Stimulated activated CD4-positive, alpha-beta T cell treated with anti-CD3 and anti-CD28 coated beads, Interleukin-4, amount 100 ng/mL, for 24 hours (primary cell): Measurements from ENCODE around the gene NFIX.

Experiments used
- DNase-seq: peaks from one replicate; pipeline ENCODE4 v3.0.0-alpha.2; 2020

The NFIX gene

GRCh38 chr19:13095934-13096927 lies 101.0 kb downstream of the NFIX start:
- no peak for DNase-seq

- DNase-seq: no peak
Measured at GRCh38 chr19:13097033-13097462, 101.8 kb downstream of the NFIX start.

- no peak for DNase-seq
Measured at GRCh38 chr19:13097463-13098258, 102.4 kb downstream of the NFIX start.

GRCh38 chr19:13098277-13099072 lies 103.2 kb downstream of the NFIX start:
- DNase-seq: no peak

- DNase-seq: peak; percentile 76
Measured at GRCh38 chr19:13099073-13099999, 104.1 kb downstream of the NFIX start.

GRCh38 chr19:13100031-13100588 lies 104.8 kb downstream of the NFIX start:
- DNase-seq: peak; percentile 73

GRCh38 chr19:13100841-13101589 lies 105.7 kb downstream of the NFIX start:
- DNase-seq: no peak

- DNase-seq: no peak
Measured at GRCh38 chr19:13101590-13102415, 106.5 kb downstream of the NFIX start.

- no peak for DNase-seq
Measured at GRCh38 chr19:13102416-13102665, 107.1 kb downstream of the NFIX start.

GRCh38 chr19:13102666-13103580 lies 107.6 kb downstream of the NFIX start, which contains the start of gene LYL1:
LYL1 (minus strand) TSS chr19:13102858; CDS start chr19:13101171, 1,687 bp downstream.
- no peak for DNase-seq

GRCh38 chr19:13103581-13104359 lies 108.5 kb downstream of the NFIX start:
- DNase-seq: no peak

GRCh38 chr19:13104360-13104847 lies 109.1 kb downstream of the NFIX start:
- DNase-seq: peak; percentile 66

GRCh38 chr19:13104848-13105711 lies 109.8 kb downstream of the NFIX start:
- DNase-seq: no peak

- no peak for DNase-seq
Measured at GRCh38 chr19:13109361-13110098, 114.3 kb downstream of the NFIX start.

GRCh38 chr19:13110099-13110610 lies 114.9 kb downstream of the NFIX start:
- DNase-seq: no peak

GRCh38 chr19:13112555-13112954 lies 117.3 kb downstream of the NFIX start:
- no peak for DNase-seq
